ENCODE results near the gene LRRC55. TPM values are rescaled to one million over a fixed set of nuclear protein-coding genes. Genes with fewer than 3 reads are reported as not detected.

LRRC55 gene
- total RNA-seq, 4 donors from 2014 or later, result under 0.01 to 0.39 (median 0.19) TPM

GRCh38 chr11:57146301-57146700 lies 35.5 kb upstream of the LRRC55 start:
- Histone ChIP-seq H3K4me1 (peaks cover 0 to 7% (median 6%) of the 10 kb centered on the region in 4 donors), H3K4me3 (no peak overlapping the region), H3K27ac (replicated peaks in 1 of 4) (no peak overlapping the region), H3K36me3 (no peaks in the 10 kb centered on the region), H3K9me3 (no peaks in the 10 kb centered on the region), H3K27me3 (no peaks in the 10 kb centered on the region)
- DNase-seq (ENCODE audit: extremely low spot score), result no peak
- TF ChIP-seq POLR2A (IDR thresholded peaks at IDR 0.05; ENCODE audit: low read depth), result no peak
- no peak for TF ChIP-seq EP300 (IDR thresholded peaks at IDR 0.05)
- TF ChIP-seq CTCF (IDR thresholded peaks at IDR 0.05), result no peak
- no peak for TF ChIP-seq POLR2AphosphoS5 (IDR thresholded peaks at IDR 0.05)
- intact Hi-C loops (cut with DNase I), result no loop called here
- 80% methylated on average over 3 of the region's 3 CpGs for WGBS

DNA sequence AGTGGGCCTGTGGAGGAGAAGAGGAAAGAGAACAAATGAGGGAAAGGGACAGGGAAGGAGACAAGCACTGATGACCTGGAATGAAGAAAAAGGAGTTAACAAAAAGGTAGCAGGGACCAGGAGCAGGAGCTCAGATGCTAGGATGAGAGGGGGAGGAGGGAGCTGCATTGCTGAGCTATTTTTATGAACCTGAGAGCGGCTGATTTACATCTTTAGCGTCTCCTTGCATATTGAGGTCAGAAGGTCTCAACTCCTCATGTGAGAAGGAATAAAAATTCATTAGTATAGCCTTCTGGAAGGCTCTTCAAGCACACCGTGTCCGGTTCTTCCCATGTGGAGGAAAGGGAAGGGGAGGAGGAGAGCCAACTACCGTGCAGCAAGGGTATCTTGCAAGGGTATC lies 33.1 kb upstream of the LRRC55 start:
- no peak for DNase-seq (ENCODE audit: extremely low spot score)
- Histone ChIP-seq H3K27ac (replicated peaks in 1 of 4) (no peak overlapping the region), H3K36me3 (no peaks in the 10 kb centered on the region), H3K4me3 (no peak overlapping the region), H3K4me1 (peaks cover 0 to 7% (median 6%) of the 10 kb centered on the region in 4 donors), H3K27me3 (no peaks in the 10 kb centered on the region), H3K9me3 (no peaks in the 10 kb centered on the region)
- WGBS, result 70% methylated on average over 5 of the region's 5 CpGs
- TF ChIP-seq POLR2A (IDR thresholded peaks at IDR 0.05; ENCODE audit: low read depth) (no peak), EP300 (IDR thresholded peaks at IDR 0.05) (no peak), POLR2AphosphoS5 (IDR thresholded peaks at IDR 0.05) (no peak), CTCF (IDR thresholded peaks at IDR 0.05) (no peak)
- intact Hi-C loops (cut with DNase I), result no loop called here

- no peak overlapping the region for H3K4me3 ChIP-seq
- intact Hi-C loops (cut with DNase I), result no loop called here
- peaks cover 0 to 7% (median 0%) of the 10 kb centered on the region in 4 donors for H3K27me3 ChIP-seq
- no peak overlapping the region for H3K27ac ChIP-seq (replicated peaks in 1 of 4)
- H3K9me3 ChIP-seq, result no peaks in the 10 kb centered on the region
- H3K36me3 ChIP-seq, result no peaks in the 10 kb centered on the region
- no peak for DNase-seq (ENCODE audit: extremely low spot score)
- WGBS, result 37% methylated on average over 4 of the region's 4 CpGs
- TF ChIP-seq EP300 (IDR thresholded peaks at IDR 0.05) (no peak), CTCF (IDR thresholded peaks at IDR 0.05) (no peak)
- peaks cover 0 to 7% (median 6%) of the 10 kb centered on the region in 4 donors for H3K4me1 ChIP-seq
Measured at GRCh38 chr11:57150454-57150917, 31.3 kb upstream of the LRRC55 start.

DNA sequence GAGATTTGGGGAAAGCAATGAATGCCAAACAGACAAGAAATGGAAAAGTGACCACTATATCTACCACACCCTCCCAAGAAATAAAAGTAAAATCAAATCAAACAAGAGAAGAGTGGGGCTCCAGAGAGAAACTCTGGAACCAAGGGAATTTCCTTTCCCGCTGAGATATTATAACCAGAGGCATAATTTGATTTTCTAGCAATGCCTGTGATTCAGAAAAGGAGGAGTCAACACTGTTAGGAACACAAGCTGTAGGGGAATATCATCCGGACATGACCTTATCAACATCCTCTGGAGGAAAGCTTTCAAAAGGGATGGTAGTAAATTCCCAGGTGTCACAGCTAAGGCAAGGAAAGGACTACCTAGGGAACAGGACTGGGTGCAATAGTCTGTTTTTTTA lies 29.6 kb upstream of the LRRC55 start:
- 63% methylated on average over 2 of the region's 2 CpGs for WGBS
- no peak for DNase-seq (ENCODE audit: extremely low spot score)
- H3K27ac ChIP-seq (replicated peaks in 1 of 4), result no peak overlapping the region
- intact Hi-C loops (cut with DNase I), result no loop called here
- H3K36me3 ChIP-seq, result no peaks in the 10 kb centered on the region
- peaks cover 0 to 7% (median 6%) of the 10 kb centered on the region in 4 donors for H3K4me1 ChIP-seq
- TF ChIP-seq POLR2A (IDR thresholded peaks at IDR 0.05; ENCODE audit: low read depth), result no peak
- TF ChIP-seq POLR2AphosphoS5 (IDR thresholded peaks at IDR 0.05), result no peak
- TF ChIP-seq CTCF (IDR thresholded peaks at IDR 0.05), result no peak
- TF ChIP-seq EP300 (IDR thresholded peaks at IDR 0.05), result no peak
- H3K9me3 ChIP-seq, result no peaks in the 10 kb centered on the region
- peaks cover 0 to 17% (median 0%) of the 10 kb centered on the region in 4 donors for H3K27me3 ChIP-seq
- no peak overlapping the region for H3K4me3 ChIP-seq

DNA sequence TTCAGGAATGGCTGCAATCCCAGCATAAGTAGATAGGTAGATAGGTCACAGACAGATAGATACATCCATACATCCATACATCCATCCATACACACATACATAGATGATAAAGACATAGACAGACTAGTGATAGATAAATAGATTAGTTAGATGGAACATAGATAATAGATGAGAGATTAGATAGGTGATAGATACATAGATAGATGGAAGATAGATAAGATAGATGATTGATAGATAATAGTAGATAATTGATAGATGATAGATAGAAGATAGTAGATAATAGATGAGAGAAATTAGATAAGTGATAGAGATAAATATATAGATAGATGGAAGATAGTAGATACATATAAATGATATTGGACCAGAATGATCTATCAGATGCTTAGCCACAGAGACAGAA lies 28.3 kb upstream of the LRRC55 start:
- Histone ChIP-seq H3K4me1 (peaks cover 0 to 7% (median 6%) of the 10 kb centered on the region in 4 donors), H3K4me3 (no peak overlapping the region), H3K36me3 (no peaks in the 10 kb centered on the region), H3K27ac (replicated peaks in 1 of 4) (no peak overlapping the region), H3K9me3 (no peaks in the 10 kb centered on the region), H3K27me3 (peaks cover 0 to 17% (median 0%) of the 10 kb centered on the region in 4 donors)
- no peak for DNase-seq (ENCODE audit: extremely low spot score)
- intact Hi-C loops (cut with DNase I), result no loop called here
- no peak for TF ChIP-seq EP300 (IDR thresholded peaks at IDR 0.05)
- TF ChIP-seq POLR2A (IDR thresholded peaks at IDR 0.05; ENCODE audit: low read depth), result no peak
- no peak for TF ChIP-seq CTCF (IDR thresholded peaks at IDR 0.05)
- no peak for TF ChIP-seq POLR2AphosphoS5 (IDR thresholded peaks at IDR 0.05)

All from esophagus muscularis mucosa (tissue), 4 donors.